Measurements from ENCODE around the gene DGKA. TPM values are rescaled to one million over a fixed set of nuclear protein-coding genes. Genes with fewer than 3 reads are reported as not detected.
A peak's percentile ranks its signal among the peaks of the same experiment; 100 is the strongest.

Gene DGKA
- total and polyA plus RNA-seq, 2 donors from 2014 or later = 13.2 to 68.2 TPM

DNA sequence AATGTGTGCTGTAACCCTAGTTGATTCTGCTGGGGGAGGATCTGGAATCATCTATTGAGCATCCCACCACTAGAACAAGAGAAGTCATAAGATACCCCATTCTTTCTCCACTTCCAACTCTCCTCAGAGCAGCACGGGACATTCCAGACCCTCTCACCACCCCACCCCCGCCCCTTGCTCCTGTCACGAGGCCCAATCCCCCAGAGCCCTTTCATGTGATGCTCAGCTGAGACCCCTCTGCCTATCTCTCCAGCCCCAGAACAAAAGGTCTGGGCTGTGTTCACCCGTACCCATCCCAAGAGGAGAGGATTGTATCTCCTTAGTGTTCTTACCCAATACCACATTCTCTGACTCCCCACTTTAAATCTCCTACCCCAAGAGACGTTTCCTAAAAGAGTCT, 34.3 kb downstream of the DGKA start:
- Histone ChIP-seq H3K9me3 (ENCODE audit: control insufficient read depth in 2 of 3, insufficient read depth in 1 of 3, low read length in 3 of 3) (no peaks in the 10 kb centered on the region), H3K4me3 (ENCODE audit: low read length in 3 of 3) (no peak overlapping the region), H3K27me3 (ENCODE audit: control insufficient read depth, insufficient read depth, low read length) (no peaks in the 10 kb centered on the region), H3K27ac (ENCODE audit: low read depth in 2 of 2, low read length in 2 of 2) (no peak overlapping the region), H3K9ac (ENCODE audit: low read length in 3 of 3) (no peak overlapping the region), H3K36me3 (ENCODE audit: control insufficient read depth in 2 of 3, insufficient read depth in 3 of 3, low read length in 3 of 3) (no peaks in the 10 kb centered on the region), H3K4me1 (ENCODE audit: control insufficient read depth in 2 of 3, insufficient read depth in 2 of 3, low read depth in 1 of 3, low read length in 3 of 3) (peaks cover 0 to 12% (median 5%) of the 10 kb centered on the region in 3 donors)
- intact Hi-C loops (cut with DNase I) = no loop called here
- FAIRE-seq (no peak), DNase-seq (peak in 2 of 5 donors; percentile 18 to 31)
- TF ChIP-seq, protein P1, sequence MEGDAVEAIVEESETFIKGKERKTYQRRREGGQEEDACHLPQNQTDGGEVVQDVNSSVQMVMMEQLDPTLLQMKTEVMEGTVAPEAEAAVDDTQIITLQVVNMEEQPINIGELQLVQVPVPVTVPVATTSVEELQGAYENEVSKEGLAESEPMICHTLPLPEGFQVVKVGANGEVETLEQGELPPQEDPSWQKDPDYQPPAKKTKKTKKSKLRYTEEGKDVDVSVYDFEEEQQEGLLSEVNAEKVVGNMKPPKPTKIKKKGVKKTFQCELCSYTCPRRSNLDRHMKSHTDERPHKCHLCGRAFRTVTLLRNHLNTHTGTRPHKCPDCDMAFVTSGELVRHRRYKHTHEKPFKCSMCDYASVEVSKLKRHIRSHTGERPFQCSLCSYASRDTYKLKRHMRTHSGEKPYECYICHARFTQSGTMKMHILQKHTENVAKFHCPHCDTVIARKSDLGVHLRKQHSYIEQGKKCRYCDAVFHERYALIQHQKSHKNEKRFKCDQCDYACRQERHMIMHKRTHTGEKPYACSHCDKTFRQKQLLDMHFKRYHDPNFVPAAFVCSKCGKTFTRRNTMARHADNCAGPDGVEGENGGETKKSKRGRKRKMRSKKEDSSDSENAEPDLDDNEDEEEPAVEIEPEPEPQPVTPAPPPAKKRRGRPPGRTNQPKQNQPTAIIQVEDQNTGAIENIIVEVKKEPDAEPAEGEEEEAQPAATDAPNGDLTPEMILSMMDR (IDR thresholded peaks at IDR 0.05; ENCODE audit: borderline replicate concordance, extremely low read depth, insufficient read depth) = no peak

DNA sequence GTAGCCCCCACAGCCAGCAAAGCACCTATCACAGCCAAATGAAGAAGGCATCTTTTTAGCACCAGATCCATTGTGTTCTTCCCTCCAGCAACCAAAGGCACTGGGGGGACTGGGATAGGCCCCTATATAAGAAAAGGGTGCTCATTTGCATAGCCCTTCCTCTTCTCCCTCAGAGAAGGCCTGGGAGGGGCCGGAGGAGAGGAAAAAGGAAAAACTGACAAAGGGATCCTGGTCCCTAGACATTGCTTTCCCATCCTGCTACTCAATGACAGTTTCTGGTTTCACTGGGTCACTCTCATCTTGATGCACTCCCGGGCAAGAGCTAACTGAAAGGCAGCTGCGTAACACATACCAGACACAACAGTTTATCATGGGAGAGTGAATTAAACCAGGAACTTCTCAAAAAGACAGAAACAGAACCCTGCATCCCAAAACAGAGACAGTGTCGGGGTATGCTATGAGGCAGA, 35.0 kb downstream of the DGKA start, which contains the start of gene PMEL:
Gene PMEL (minus strand): TSS at position 102 of the 467 bp plus-strand sequence. CDS start 31 bp downstream, at position 71.
- DNase-seq (no peak), FAIRE-seq (no peak)
- H3K9me3 ChIP-seq (ENCODE audit: control insufficient read depth in 2 of 3, insufficient read depth in 1 of 3, low read length in 3 of 3) = no peaks in the 10 kb centered on the region
- TF ChIP-seq, protein P1 (IDR thresholded peaks at IDR 0.05; ENCODE audit: borderline replicate concordance, extremely low read depth, insufficient read depth) = no peak
- H3K36me3 ChIP-seq (ENCODE audit: control insufficient read depth in 2 of 3, insufficient read depth in 3 of 3, low read length in 3 of 3) = no peaks in the 10 kb centered on the region
- intact Hi-C loops (cut with DNase I) = no loop called here
- H3K9ac ChIP-seq (ENCODE audit: low read length in 3 of 3) = peak within 1 kb of the TSS; percentile 66 to 87 (median 66)
- H3K27ac ChIP-seq (ENCODE audit: low read depth in 2 of 2, low read length in 2 of 2) = peak within 1 kb of the TSS; percentile 29 to 70
- H3K27me3 ChIP-seq (ENCODE audit: control insufficient read depth, insufficient read depth, low read length) = no peaks in the 10 kb centered on the region
- H3K4me3 ChIP-seq (ENCODE audit: low read length in 3 of 3) = peak within 1 kb of the TSS; percentile 75 to 87 (median 84)
- peaks cover 0 to 12% (median 5%) of the 10 kb centered on the region in 3 donors for H3K4me1 ChIP-seq (ENCODE audit: control insufficient read depth in 2 of 3, insufficient read depth in 2 of 3, low read depth in 1 of 3, low read length in 3 of 3)

DNA sequence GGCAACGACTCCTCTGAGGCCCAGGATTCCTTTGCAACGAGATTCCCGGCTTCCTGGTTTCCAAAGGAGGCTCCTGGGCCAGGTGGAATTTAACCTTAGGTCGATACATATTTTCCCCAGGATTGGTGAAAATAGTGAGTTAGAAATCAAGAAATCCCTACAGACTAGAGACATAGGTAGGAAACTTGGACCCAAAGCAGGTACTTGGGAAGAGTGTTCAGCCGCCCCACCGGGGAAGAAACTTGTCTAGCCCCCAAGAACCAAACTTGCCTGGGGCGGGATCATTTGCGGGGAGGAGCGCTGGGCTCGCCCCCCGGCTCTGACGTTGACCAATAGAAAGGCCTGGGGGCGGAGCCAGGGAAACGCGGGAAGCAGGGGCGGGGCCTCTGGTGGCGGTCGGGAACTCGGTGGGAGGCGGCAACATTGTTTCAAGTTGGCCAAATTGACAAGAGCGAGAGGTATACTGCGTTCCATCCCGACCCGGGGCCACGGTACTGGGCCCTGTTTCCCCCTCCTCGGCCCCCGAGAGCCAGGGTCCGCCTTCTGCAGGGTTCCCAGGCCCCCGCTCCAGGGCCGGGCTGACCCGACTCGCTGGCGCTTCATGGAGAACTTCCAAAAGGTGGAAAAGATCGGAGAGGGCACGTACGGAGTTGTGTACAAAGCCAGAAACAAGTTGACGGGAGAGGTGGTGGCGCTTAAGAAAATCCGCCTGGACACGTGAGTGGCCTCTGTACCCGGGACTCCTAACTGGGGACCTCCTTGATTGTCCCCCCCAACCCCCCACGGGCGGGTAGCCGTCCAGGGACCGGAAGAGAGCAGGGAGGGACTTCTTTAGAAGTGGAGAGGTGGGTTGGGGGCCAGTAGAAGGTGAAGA, 35.7 kb downstream of the DGKA start, which contains the start of gene CDK2:
Gene CDK2 (plus strand): TSS at position 423 of the 874 bp plus-strand sequence. CDS start 179 bp downstream, at position 602.
- Histone ChIP-seq H3K4me1 (ENCODE audit: control insufficient read depth in 2 of 3, insufficient read depth in 2 of 3, low read depth in 1 of 3, low read length in 3 of 3) (peaks cover 0 to 12% (median 5%) of the 10 kb centered on the region in 3 donors), H3K27me3 (ENCODE audit: control insufficient read depth, insufficient read depth, low read length) (no peaks in the 10 kb centered on the region), H3K9me3 (ENCODE audit: control insufficient read depth in 2 of 3, insufficient read depth in 1 of 3, low read length in 3 of 3) (no peaks in the 10 kb centered on the region), H3K9ac (ENCODE audit: low read length in 3 of 3) (peak within 1 kb of the TSS; percentile 66 to 87 (median 66)), H3K27ac (ENCODE audit: low read depth in 2 of 2, low read length in 2 of 2) (peak within 1 kb of the TSS; percentile 29 to 70), H3K4me3 (ENCODE audit: low read length in 3 of 3) (peak within 1 kb of the TSS; percentile 75 to 87 (median 84)), H3K36me3 (ENCODE audit: control insufficient read depth in 2 of 3, insufficient read depth in 3 of 3, low read length in 3 of 3) (peaks cover 0 to 2% (median 0%) of the 10 kb centered on the region in 3 donors)
- intact Hi-C loops (cut with DNase I) = no loop called here
- TF ChIP-seq, protein P1 (IDR thresholded peaks at IDR 0.05; ENCODE audit: borderline replicate concordance, extremely low read depth, insufficient read depth) = no peak
- DNase-seq (peak; percentile 93 to 97 (median 95)), FAIRE-seq (no peak)

All from kidney (tissue), 14 donors.